ENCODE results near the gene CYB5A.

CYB5A gene

GRCh38 chr18:74204526-74205152, 87.1 kb downstream of the CYB5A start:
- DNase-seq: peak in 2 of 5 donors; percentile 19 to 45

- DNase-seq: no peak
Observed at GRCh38 chr18:74203811-74204210, 88.0 kb downstream of the CYB5A start.

All from T-helper 1 cell (primary cell).